KG1 (cell line): Measurements from ENCODE around the gene LZTR1.
"Not testable (repeated sequence)": the region's sequence is repeated elsewhere in the genome, so short reads cannot be mapped to it uniquely, and the experiment has no call there.

Experiments used
- DNase-seq: peaks from one replicate; lab custom pipeline; 2025; lab: John Stamatoyannopoulos, UW

Gene LZTR1

DNA sequence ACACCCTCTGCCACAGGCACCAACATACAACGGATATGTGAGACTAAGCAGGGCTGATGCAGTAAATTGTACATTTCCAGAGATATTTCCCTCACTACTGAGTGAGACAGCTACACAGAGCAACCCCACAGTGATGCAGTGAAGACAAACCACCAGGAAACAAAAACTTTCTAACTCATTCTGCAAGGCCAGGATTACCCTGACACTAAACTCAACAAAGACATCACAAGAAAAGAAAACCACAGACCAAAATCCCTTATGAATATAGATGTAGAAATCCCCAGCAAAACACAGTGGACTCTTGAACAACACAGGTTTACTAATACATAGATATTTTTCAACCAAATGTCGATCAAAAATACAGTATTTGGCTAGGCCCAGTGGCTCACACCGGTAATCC, 51.8 kb downstream of the LZTR1 start:
- DNase-seq, result no peak

DNA sequence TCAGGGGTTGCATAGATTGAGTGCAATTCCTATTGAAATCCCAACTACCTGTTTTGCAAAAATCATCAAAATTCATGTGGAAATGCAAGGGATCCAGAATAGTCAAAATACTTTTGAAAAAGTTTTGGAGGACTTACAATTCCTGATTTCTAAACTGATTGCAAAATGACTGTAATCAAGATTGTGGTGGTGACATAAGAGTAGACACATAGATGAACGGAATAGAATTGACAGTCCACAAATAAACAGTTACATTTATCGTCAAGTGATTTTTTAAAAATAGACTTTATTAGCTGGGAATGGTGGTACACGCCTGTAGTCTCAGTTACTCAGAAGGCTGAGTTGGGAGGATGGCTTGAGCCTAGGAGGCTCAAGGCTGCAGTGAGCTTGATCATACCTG, 52.9 kb downstream of the LZTR1 start:
- DNase-seq, result no peak

DNA sequence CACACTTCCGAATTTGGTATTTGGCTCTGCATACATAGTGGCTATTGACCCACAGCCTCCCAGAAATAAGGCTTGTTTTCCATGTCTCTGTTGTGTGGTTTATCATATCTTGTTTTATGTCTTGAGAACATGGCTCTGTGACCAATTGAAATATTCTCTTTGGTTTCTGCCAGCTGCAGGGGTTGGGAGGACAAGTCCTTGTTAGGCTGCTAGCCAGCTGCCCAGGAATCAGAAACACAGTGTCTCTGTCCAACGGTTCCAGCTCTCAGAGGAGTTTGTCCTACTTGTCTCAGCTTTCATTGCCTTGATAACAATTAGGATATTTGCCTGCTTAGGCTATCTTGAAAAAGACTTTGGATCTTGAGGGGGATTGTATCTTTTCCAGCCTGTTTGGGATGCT, 56.3 kb downstream of the LZTR1 start:
- no peak for DNase-seq

DNA sequence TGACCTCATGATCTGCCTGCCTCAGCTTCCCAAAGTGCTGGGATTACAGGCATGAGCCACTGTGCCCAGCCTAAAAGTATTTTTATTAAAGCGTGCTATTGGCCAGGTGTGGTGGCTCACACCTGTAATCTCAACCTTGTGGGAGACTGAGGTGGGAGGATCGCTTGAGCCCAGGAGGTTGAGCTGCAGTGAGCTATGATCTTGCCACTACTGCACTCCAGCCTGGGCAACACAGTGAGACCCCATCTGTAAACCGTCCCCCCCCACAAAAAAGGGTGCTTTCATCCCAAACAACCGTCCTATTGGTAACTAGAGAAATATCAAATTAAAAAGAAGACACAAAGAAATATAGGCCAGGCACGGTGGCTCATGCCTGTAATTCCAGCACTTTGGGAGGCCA, 57.1 kb downstream of the LZTR1 start:
- not testable (repeated sequence) for DNase-seq

DNA sequence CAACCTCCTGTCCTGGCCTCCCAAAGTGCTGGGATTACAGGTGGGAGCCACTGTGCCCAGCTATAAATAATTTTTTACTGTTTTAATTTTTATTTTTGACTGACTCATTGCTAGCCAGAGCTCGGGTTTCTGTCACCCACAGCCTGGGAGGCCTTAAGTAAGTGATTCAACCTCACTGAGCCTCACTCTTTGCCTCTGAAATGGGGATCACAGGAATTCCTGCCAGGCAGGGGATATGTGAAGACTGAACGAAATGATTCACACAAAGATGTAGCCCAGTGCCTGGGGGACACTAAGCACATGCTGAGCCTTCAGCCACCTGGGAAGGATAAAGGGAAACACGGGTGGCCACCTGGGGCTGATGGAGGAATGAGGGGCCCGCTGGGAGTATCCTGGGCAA, 59.8 kb downstream of the LZTR1 start:
- DNase-seq, result no peak

DNA sequence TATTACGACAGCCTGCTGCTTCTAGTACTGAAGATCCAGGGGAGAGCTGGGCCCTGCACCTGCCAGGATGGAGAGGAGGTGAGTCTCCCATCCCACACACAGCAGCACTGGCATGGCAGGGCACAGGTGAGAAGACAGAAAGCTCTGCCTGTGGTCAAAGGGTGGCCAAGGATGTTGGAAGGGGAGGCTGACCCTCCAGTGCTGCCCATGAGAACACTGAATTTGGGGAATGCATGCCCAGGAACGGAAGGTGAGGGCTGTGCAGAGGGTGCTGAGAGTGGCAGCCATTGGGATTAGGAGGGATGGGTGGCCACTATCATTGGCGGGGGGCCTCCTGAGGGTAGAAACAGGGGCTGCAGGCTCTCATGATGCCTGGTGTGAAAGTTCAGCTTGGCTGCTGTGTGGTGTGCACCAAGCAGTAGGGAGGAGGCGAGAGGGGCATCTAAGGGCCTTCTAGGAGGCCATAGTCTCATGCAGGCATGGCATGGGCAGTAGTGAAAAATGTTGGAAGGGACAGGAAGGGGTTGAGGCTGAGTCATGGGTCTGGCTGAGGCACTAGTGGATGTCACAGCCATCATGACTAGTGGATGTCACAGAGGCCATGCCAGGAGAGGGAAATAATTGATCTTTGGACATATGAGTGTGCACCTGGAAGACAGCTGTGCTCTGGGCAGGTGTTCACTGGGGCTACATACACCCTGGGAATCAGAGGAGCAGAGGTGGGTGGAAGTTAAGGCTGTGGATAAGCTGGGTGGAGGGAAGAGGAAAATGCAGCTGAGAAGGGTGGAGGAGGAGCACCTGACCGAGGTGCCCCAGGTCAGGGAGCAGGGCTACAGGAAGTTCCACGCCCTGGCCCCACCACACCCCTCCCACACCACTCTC, 61.1 kb downstream of the LZTR1 start:
- DNase-seq, result no peak

DNA sequence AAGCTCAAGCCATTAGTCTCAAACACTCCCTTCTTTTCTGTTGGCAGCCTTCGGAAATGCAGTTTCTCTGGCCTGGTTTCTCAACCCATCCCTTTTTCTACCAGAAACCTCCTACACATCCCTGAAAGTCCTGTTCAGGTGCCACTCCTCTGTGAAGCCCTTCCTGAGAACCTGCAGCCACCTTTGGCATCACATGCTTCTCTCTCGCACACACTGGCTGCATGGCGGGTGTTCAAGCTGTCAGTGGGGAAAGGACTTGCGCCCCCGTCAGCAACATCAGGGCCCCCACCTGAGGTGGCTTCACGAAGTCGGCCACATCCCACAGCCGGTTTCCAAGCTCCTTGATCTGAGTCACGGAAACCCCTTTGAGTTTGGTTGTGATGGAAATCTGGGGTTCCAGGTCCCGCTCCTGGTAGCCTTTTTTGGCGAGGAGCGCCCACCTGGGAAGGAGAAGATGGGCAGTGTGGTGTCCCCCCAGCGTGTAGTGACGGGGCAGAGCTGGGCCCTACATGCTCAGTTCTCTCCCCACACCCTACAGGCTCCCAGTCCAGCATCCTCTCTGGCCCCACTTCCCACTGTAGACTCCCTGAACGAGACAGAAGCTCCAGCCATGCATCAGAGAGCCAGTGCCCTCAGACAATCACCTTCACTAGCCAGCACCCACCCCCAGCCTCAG, 61.9 kb downstream of the LZTR1 start:
- DNase-seq, result no peak

DNA sequence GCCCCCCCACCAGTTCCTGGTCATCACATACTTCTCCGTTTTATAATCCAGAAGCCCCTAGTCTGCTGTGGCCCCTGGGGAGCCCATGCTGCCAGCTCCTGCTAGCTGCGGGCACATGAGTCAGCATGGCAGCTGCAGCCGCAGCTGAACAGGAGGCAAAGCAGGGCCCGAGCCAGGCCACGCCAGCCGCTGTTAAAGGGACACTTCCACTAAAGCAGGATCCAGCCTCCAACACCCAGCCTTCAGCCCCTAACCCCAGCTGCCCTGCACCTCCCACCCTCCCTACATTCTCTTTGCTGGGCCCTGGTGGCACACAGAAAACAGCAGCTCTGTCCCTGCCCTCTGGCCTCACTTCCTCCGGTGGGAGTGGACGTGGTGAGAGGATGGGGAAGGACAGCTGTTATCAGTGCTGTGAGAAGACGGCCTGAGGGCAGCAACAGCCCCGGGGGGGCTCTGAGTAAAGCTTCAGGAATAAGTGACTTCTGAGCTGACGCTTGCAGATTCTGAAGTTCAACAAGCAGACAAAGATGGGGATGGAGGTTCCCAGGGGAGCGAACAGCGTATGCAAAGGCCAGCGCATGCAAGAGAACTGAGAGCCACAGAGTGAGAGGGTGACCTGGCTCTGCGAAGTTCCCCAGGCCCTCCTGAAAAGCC, 63.0 kb downstream of the LZTR1 start:
- DNase-seq, result no peak

DNA sequence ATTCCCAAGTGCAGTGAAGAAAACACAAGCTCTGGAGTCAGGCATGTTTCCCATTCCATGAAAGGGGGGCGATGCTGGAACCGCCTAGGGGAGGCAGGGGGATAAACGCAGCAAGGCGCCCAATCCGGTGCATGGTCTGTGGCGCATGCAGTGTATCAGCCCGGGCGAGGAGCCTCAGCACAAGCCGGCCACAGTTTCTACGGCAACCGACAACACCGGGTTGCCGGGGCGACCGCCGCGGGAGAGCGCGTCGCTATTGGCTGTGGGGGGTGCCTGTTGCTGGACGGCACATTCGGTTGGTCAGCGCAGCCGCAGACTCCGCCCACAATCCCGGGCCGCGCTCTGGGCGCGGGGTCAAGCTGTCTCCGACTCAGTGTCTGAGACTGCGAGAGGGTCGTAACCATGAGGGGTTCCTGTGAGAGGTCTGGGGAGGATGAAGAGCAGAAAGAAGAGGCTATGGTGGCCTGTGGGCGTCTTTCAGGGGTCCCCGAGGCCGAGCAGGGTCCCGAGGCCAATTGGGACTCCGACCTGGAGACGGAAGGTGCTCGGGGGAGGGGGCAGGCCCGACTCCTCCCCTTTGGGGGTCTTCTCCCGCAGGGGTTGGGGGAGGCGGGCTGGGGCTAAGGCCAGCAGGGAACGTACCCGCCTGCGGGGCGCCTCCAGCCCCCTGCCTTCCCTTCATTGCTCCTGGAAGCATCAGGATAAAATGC, 63.6 kb downstream of the LZTR1 start, which contains the start of gene LRRC74B:
LRRC74B (plus strand) TSS at position 362 of the 710 bp plus-strand sequence; CDS start at position 403, 41 bp downstream.
- no peak for DNase-seq

DNA sequence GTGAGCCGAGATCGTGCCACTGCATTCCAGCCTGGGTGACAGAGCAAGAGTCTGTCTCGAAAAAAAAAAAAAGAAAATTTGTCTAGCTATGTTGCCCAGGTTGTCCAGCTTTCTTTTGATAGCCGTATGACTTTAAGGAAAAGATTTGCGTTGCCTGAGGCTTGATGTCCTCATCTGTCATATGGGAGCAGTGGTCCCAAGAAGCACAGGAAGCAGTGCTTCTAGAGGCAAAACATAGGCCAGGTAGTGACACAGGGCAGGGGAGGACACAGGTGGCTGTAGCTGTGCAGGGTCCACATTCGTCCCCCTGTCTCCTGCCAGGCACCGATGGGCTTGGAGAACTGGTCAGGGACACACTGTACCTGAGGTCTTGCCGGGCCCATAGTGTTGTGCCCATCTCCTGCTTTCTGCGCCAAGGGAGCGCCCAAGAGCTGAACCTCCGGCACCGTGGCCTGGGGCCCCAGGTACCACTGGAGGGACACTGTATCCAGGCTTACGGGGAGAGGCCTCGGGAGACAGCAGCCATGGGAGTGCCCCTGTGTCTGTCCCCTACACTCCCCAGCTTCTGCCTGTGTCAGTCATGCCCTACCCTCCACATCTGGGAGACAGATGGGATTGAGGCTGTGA, 65.1 kb downstream of the LZTR1 start:
- no peak for DNase-seq

DNA sequence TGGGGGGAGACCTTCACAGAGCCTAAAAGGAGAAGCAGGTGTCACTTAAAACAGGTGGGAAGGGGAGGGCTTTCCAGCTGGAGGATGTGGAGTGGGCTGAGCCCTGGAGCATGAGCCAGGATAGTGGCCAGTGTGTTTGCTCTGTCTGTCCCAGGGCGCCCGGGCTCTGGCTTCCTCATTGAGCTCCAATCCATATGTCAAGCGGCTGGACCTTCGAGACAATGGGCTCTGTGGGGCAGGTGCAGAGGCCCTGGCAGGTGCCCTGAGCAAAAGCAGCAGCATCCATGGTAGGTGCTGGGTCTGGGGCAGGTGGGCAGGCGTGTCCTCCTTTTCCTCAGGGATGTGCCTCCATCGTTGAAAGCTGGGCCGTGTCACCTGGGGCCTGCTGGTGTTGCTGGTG, 65.6 kb downstream of the LZTR1 start:
- no peak for DNase-seq

DNA sequence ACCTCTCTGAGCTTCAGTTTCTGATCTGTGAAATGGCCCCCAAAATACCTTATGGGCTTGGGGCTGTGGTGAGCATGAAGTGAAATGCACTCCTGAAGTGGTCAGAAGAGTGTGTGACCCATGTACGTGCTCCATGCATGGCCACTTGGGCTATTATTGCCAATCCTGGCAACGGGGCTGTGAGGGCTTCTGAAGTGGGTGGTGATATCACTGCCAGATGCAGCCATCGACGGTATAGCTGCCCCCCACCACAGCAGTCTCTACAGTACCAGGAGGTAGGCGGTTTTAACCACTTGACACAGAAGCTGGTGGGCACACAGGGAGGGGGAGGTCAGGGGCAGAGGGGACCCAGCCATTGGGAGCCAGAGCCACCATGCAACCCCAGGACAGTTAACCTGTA, 66.4 kb downstream of the LZTR1 start:
- DNase-seq, result not testable (repeated sequence)
